HG02759 (cell line): ENCODE results near the gene LUC7L3.
"Not testable (repeated sequence)": the region's sequence is repeated elsewhere in the genome, so short reads cannot be mapped to it uniquely, and the experiment has no call there.

Experiments used
- ATAC-seq: cut with Tn5 transposase; IDR thresholded peaks from one replicate; pipeline ENCODE4 v1.9.1; 2021; ENCODE audit warnings: mild to moderate bottlenecking, moderate library complexity; ENCODE audit not compliant: unreplicated experiment

The LUC7L3 gene

DNA sequence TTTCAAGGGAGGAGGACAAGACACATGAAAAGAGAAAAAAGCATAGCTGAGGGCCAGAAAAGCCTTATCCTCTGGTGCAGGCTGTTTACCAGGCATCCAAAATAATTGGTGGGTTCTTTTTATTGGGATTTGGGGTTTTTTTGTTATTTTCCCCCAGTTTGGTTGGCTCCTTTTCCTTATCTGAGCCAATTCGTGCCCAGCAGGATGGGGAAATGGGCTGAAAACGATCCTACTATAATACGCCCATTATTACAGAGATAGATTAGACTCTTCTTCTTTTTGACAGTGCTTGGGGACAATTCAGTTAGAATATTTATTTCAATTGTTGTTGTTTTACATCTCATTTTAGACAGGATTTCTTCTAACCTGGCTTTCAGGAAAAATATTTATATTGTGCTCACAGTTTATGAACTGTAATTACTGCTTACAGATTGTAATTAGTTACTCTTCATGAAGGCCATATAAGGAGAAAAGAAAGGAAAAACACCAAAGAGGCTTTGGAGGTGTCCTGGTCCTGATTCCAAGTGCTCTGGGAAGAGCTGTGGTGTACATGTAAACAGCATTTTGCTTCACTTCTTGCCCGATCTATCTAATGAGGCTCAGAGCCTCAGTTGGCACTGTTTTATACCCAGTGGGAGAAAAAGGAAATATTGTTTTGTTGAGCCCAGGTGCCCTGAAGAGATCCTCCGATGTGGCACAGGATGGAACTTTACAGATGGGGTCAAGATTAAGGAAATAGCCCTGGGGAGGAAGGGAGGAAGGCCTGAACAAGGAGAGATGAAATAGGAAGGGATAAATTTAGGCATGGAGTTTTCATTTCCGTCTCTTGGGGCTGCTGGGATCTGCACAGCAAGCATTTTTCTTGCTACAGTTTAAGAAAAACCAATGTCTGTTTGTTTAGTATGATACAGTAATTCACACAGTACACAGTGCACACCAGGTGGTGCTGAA is 11.1 kb upstream of the LUC7L3 start:
- ATAC-seq, result no peak

DNA sequence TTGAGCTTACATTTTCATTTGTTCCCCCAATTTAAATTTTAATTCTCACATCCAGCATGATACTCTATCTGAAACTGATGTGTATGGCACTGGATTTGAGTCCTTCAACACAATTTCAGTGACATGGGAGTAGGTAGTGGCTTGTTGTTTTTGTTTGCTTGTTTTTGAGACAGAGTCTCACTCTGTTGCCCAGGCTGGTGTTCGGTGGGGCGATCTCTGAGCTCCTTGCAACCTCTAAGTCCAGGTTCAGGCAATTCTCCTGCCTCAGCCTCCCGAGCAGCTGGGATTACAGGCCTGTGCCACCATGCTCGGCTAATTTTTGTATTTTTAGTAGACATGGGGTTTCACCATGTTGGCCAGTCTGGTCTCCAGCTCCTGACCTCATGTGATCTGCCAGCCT is 10.3 kb upstream of the LUC7L3 start:
- ATAC-seq, result not testable (repeated sequence)

DNA sequence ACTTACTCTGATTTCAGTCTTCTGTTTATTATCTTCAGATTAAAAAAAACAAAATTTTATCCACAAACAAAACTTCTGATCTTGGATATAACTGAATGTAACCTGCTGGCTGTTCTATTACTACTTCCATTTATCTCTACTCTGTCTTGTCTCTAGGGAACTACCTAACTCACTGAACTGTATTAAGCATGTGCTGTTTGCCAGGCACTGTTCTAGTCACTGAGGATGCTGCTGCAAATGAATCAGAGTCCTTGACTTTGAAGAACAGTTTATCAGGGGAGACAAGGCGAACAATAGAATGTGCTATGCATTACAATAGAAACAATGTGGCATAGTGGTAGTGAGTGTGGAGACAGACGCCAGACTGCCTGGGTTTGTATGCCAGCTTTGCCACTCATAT is 9.4 kb upstream of the LUC7L3 start:
- no peak for ATAC-seq

DNA sequence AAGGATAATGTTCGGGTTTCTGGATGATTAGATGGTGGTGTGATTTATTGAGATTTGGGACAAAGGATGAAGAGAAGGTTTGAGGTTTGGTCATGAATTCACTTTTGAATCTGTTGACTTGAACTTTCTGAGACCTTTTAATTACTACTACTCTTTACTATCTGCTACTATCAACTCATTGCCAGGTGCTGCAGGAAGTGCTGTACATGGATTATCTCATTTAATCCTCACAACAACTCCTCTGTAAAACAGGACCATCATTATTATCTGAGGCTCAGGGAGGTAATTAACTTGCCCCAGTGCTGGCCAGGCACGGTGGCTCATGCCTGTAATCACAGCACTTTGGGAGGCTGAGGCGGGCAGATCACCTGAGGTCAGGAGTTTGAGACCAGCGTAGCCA is 8.8 kb upstream of the LUC7L3 start:
- no peak for ATAC-seq

DNA sequence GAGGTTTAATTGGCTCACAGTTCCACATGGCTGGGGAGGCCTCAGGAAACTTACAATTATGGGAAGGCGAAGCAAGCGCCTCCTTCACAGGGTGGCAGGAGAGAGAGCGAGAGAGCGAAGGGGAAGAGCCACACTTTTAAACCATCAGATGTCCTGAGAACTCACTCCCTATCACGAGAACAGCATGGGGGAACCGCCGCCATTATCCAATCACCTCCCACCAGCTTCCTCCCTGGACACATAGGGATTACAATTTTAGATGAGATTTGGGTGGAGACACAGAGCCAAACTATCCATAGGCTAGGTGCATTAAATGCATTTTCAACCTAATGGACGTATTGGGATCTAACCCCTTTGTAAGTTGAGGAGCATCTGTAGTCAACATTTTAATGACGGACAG is 6.8 kb upstream of the LUC7L3 start:
- no peak for ATAC-seq

DNA sequence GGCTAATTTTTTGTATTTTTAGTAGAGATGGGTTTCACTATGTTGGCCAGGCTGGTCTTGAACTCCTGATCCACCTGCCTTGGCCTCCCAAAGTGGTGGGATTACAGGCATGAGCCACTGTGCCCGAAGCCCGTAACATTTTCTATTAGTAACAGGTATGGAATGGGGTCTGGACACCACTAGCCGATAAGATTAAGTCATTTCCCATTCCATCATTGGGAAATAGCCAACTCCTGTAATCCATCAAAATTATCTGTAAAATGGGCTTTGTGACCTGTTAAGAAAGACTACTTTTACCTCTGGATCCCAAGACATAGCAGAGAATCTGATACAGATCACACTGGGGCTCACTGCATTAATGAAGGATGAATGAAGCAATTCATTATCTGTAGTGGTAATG is 3.9 kb upstream of the LUC7L3 start:
- no peak for ATAC-seq

DNA sequence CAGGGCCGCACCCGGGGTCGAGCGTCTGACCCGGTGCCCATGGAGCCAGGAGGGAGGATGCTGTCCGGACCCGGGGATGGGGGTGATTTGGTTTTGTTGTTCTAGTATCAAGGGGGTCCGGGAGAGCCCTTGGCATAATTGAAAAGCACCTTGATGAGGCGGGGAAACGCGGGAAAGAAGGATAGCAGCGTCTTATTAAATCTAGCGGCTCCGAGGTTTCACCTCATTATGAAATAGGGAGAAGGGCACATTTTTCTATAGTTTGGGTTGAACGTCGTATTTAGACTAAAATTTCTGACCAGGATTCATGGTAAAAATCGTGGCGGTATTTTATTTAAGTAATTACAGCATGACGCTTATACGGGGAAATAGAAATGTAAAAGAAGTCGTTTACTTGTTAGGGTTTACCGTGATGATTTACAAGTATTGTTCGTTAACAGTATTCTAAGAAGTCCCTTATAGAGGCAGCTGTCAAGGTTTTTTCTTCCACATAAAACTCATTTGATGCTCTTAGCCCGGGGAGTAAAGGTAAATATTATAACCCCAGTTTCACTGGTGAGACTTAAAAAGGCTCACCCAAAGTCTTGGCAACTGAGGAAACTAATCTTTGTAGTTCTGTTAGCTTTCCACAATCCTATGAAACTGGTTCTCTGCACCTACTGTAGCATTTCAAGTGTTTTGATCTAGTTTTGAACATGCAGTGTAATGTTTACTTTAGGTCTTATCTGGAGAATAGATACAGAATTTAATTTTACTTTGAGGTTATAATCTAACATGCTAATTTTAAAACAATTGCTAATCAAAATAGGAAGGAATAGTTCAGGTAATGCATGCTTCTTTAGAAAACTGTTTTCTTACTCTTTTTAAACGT is 756 bp downstream of the LUC7L3 start:
- ATAC-seq, result no peak

DNA sequence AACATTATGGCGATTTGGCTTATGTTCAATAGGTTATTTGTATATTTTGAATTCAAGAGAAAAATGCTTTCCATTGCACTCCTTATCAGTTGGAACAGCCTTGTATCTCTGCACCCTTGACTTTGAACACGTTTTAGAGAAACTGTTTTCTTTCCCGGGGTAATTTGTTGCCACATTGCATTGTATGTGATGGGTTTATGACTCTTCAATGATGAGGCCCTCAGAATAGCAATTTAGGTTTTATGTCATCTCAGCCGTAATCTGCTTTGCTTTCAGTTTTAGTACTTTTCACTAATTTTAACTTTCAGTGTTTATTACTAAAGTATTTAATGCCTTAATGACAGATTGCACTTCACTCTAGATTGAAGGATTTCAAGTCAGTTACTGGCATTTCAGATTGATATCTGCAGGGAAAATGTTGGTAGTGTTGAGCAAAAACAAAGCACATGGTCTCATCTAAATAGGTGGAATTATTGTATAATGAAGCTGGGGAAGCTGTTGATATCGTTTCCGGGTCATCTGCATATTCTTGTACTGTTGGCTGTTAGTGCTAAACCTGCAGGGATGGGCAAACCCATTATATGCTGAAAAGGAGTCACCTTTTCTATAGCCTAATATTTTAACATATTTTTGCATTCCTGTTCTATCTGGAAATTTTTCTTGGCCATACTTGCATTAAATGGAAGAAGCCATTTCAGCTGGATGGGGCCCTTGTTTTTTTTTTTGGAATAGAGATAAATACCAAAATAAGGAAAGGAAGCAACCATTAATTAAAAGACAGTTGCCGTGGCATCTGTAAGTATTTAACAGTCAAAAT is 2.0 kb downstream of the LUC7L3 start:
- ATAC-seq, result no peak

DNA sequence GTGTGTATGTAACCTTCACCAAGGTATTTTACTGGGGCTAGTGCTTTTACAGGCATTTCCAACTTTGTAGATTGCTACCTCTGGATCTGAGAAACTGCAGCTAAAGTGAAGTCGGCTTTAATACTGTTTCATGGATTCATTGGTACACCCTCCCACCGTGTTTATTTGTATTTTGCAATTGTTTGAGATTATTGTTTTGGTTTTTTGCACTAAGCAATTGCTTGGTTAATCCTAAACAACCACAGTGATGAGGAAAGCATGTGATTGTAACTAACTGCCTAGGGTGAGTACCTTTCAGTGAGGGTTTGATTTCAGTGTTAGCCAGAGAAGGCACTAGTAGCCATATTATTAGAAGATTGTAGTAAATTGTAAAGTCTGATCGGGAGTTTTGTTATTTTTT is 3.3 kb downstream of the LUC7L3 start:
- no peak for ATAC-seq

DNA sequence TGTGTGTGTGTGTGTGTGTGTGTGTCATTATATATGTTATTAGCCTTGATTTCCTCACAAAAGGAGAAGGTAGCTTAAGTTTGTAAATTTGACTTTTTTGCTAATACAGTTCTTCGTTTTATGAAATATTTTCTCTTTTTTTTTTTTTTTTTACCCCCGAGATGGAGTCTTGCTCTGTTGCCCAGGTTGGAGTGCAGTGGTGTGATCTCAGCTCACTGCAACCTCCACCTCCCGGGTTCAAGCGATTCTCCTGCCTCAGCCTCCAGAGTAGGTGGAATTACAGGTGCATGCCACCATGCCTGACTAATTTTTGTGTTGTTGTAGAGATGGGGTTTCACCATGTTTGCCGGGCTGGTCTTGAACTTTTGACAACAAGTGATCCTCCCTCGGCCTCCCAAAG is 5.2 kb downstream of the LUC7L3 start:
- ATAC-seq, result not testable (repeated sequence)

DNA sequence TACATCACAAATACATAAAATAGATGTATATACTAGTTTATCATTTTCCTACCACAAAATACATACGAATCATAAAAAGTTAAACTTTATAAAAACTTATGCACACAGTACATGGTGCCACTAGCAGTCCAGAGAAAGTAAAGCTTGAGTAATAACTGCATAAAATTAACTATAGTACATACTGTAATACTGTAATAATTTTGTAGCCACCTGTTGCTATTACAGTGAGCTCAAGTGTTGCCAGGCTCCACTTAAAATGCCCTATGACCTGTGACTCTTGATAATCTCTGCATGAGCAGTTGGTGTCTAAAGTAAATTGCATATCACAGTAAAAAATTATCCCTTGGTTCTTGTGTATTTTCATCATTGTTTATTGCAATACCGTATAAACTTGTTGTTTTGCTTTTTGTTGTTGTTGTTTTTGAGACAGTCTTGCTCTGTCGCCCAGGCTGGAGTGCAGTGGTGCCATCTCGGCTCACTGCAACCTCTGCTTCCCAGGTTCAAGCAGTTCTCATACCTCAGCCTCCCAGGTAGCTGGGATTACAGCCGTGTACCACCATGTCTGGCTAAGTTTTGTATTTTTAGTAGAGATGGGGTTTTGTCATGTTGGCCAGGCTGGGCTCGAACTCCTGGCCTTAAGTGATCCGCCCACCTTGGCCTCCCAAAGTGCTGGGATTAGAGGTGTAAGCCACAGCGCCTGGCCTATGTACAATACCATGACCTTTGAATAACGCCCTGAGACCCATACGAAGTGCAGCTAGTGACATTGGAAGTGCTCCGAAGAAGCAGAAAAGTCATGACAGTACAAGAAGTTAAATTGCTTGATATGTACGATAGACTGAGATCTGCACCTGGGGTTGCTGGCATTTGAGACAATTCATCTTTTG is 6.6 kb downstream of the LUC7L3 start:
- no peak for ATAC-seq

DNA sequence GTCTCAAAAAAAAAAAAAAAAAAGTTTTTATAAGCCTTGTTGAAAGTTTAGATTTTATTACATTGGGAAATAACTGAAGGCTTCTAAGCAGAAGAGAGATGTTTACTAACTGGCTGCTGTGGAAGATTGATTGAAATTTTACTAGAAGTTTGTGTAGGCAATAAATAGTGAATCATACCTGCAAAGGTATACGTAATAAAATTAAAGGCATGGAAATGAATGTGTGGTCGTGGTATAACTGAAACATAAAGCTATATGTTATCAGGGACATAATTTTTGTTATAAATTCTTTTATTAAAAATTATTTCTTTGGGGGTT is 8.7 kb downstream of the LUC7L3 start:
- no peak for ATAC-seq

DNA sequence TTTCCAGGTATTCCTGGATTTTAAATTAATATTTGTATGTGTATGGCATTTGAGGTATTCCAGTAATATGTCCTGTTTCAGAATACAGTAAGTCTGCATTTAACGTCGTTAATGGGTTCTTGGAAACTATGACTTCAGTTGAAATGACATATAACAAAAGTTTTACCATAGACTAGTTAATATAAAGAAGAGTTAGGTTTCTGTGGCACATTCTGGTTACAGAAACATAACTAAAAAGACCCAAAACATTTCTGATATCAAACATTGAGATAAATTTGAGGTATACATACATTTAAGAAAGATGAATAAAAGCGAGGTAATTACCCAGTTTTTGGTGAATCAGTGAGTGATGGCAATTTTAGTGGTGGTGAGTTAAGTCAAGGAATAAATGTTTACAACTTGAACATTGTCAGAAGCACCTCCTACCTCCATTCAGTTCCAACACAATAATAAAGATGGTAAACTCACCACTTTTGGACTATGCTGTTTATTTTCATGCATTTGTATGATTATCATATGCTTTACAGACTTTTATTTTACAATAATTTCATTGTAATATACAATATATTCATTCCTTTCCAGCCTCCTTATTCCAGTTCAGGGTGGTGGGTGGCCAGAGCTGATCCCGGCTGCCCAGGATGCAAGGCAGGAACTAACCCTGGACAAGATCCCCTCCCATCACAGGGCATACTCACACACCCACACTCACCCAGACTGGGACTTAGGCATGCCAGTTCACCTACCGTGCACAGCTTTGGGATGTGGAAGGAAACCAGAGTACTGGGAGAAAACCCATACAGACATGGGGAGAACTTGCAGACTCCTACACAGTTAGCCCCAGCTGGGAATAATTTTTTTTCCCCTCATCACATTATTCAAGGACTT is 9.7 kb downstream of the LUC7L3 start:
- no peak for ATAC-seq

DNA sequence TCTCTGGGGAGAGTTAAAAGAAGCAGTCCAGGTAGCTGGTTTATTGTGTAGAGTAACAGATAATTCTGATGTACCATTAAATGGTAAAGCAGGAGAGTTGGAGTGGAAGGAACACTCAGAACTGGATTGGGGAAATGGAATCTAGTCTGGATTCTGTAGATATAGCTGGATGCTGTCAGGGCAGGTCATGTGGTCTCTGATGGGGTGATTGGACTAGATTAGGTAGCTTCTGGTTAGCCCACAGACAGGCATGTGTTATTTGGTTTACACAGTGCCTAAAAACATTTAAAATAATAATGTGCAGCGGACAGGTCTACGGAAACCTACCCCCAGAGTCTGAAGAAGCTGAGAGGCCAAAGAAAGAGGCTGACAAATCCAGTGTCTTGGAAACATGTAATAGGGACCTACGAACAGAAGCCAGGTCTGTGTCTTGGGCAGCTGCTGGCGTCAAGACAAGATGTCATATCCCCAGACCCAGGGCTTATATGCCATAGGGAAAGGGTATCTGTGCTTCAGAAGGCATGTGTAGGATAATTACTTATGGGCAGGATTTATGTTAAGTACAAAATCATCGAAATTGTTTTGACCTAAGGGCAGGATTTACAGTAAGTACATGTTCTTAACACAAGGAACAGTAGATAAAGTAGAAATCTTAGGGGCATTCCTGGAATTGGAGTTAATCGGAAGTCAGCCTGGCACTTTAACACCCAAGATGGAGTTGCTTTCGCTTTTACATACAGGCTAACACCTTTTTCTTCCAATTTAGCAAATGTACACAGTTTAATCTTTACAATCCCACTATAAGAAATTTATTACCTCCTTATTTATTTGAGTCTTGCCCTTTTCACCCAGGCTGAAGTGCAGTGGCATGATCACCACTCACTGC is 12.4 kb downstream of the LUC7L3 start:
- ATAC-seq, result no peak

DNA sequence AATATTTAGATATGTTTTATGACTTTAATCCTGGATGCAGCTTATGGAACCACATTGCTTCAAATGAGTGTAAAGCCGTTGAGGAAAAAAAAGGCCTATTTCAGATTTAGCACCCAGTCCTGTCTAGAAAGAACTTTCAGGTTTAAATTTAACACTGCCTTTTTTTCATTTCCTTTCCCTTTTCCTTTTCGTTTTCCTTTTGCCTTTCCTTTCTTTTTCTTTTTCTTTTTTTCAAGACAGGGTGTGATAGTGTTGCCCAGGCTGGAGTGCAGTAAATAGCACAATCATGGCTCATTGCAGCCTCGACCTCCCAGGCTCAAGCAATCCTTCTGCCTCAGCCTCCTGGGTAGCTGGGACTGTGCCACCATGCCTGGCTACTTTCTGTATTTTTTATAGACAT is 15.9 kb downstream of the LUC7L3 start:
- ATAC-seq, result no peak

DNA sequence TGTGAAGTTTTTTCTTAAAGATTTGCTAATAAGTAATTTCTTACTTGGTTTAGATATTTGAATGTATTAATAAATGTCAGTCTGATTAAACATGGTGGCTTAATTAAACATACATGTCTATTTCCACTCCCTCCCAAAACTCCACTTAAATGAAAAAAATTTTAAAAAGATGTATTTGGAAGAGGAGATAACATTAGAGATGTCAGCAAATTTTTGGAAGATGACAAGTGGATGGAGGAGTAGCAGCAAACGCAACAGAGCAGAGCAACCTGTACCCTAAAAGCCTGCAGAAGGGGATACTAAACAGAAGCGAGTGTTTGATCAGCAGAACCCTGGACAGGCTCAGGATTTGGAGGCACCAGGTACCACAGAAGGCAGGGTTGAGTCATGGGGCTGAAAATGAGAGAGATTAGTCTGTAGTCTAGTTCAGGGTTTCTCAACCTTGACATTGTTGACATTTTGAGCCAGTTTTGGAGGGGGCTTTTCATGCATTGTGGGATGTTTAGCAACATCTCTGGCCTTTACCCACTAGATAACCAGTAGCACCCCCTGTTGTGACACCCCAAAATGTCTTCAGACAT is 17.8 kb downstream of the LUC7L3 start:
- ATAC-seq, result no peak

DNA sequence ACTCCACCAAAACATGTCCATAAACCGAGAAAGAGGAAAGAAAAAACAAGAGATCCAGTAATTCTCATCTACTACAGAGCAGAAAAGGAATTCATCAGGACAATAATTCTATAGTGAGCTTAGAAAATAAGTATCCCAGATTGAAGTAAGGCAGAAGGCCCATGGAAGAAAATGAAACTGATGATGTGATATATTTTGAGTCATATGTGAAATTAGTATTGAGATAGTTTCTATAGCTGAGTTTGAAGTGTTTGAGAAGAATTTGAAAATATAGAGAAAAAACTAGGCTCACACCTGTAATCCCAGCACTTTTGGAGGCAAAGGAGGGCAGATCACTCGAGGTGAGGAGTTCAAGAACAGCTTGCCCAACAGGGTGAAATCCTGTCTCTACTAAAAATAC is 19.7 kb downstream of the LUC7L3 start:
- ATAC-seq, result no peak

DNA sequence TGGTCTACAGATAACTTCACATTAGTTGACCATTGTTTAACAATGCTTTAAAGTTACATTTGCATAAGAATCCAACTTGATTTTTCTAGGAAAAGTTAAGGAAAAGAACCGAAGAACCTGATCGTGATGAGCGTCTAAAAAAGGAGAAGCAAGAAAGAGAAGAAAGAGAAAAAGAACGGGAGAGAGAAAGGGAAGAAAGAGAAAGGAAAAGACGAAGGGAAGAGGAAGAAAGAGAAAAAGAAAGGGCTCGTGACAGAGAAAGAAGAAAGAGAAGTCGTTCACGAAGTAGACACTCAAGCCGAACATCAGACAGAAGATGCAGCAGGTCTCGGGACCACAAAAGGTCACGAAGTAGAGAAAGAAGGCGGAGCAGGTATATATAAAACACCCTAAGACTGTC is 26.2 kb downstream of the LUC7L3 start:
- ATAC-seq, result no peak
